HG03575 (cell line): Measurements from ENCODE around the gene GRM1.

Experiments
- ATAC-seq: cut with Tn5 transposase; IDR thresholded peaks from one replicate; pipeline ENCODE4 v1.9.1; 2021; ENCODE audit not compliant: unreplicated experiment, insufficient number of reproducible peaks, low FRiP score; ENCODE audit errors: extremely low read depth

GRM1 gene

DNA sequence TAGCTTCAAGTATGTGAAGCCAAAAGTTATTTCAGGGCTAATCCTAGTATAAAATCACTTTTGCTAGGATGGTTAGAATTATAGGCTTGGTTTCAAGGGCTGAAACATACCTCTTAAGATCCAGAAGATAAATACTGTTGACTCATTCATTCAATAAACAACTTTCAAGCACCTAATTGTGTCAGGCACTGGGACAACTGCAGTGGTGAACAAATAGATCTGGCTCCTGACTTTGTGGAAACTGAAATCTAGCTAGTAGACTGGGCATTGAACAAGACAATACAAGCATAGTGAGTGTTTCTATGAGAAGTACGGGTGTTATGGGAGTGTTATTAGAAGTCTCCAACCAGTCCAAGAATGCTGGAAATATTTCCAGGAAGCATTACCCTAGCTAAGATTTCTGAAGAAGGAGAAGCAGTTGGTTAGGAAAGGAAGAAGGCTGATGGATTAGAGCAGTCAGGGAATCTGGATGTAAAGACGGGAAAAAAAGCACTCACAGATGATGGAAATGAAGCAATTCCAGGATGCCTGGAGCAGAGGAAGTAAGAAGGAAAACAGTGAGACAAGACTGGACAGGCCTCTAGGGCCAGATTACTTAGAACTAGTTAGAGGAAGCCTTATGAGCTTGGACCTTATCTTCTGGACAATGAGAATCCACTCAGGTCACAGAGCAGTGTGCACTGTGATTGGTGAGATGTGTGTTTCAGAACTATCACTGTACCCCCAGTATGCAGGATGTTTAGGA lies 382.2 kb downstream of the GRM1 start:
- no peak for ATAC-seq

DNA sequence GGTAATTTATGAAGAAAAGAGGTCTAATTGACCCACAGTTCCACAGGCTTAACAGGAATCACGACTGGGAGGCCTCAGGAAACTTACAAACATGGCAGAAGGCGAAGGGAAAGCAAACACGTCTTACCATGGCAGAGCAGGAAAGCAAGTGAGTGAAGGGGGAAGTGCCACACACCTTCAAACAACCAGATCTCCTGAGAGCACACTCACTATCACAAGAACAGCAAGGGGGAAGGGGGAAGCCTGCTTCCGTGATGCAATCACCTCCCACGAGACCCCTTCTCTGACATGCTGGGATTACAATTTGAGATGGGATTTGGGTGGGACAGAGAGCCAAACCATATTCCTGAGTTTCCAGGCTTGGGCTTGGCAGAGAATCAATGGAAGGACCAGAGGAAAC lies 390.7 kb downstream of the GRM1 start:
- no peak for ATAC-seq

DNA sequence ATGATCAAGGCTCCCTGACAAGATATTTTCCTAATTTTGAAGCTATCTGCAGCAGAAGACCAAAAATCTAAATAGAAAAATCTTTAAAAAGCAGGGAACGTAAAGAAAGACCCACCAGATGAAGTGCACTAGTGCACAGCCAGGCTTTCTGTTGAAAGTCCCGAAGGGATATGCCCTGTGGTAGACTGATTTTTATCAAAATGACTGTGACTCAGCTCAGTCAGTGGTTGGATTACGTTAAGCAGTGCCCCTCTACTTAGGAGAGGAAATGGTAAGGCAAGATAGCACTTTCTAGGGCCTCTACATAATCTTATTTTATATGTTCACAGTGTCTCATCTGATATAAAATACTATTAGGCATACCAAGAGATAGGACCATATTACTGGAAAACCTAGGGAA lies 391.4 kb downstream of the GRM1 start:
- no peak for ATAC-seq

DNA sequence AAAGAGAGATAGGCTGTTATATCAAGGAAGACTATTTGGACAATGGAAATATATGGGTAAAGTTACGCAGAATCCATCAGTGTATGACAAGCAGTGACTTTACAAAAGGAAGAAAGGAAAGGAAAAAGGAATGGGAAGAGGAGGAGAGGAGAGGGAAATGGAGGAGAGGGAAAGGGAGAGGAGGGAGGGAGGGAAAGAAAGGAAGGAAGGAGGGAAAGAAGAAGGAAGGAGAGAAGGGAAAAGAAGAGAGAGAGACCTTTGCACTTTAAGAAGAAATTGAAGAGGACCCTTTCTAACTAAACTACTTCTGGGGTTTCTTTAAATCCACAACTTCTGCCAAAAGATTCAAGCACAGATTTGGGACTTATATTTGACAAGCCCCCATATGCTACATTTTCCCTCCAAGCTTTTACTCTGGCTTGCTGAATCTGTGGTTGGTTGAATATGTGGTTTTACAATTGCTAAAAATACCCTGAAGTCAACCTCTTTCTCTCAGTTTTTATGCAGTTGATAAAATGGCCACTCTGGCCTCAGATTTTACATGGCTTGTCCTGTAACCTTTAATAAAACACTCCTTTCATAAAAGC lies 394.0 kb downstream of the GRM1 start:
- no peak for ATAC-seq

DNA sequence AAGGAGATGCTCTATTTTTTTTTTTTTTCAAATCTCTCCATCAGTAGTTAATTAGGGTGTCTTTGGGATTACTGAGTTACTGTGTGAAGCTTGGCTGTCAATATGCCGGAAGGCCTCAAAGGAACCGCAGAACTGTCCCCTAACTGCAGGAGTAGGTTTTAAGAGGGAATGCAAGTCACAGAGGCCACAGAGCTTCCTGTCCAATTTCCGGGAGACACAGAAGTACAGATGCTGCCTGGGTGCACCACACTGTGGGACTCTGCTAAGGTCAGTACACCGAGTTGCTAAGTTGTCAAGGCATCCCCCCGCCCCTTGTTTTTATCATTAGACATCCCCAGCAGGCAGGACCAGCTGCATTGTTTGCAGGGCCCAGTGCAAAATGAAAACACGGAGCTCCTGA lies 394.6 kb downstream of the GRM1 start:
- ATAC-seq, result no peak

DNA sequence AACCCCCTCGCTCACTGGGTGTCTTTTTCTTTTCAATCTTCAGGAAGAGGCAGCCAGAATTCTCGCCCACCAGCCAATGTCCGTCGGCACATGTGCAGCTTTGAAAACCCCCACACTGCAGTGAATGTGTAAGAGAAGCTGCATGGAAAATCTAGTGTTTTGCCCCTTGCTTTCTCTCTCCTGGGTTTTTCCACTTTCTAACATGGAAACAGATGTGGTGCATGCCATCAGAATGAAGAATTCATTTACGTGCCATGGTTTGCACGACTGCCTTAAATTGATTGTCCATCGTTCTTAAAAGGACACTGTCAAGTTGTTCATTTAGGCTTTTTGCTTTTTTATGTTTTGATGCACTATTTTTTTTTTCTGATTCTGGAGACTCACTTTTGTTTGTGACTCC lies 397.7 kb downstream of the GRM1 start:
- ATAC-seq, result no peak

DNA sequence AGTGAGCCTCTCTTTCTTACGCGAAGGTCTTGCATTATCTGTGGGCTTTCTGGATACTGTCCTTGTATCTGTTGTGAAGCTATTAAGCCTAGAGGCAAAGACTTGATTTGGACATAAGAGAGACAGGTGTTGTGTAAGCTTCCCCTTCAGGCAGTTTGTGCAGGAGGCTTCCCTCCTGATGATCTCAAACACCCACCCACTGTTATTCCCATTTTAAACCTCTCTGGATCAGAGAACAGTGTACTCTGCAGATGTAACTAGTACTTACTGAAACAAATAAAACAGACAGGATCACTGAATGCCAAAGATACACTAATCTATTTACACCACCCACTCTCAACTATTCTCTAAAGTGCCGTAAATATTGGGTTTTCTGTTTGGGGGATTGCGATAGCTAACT lies 401.0 kb downstream of the GRM1 start:
- ATAC-seq, result no peak

DNA sequence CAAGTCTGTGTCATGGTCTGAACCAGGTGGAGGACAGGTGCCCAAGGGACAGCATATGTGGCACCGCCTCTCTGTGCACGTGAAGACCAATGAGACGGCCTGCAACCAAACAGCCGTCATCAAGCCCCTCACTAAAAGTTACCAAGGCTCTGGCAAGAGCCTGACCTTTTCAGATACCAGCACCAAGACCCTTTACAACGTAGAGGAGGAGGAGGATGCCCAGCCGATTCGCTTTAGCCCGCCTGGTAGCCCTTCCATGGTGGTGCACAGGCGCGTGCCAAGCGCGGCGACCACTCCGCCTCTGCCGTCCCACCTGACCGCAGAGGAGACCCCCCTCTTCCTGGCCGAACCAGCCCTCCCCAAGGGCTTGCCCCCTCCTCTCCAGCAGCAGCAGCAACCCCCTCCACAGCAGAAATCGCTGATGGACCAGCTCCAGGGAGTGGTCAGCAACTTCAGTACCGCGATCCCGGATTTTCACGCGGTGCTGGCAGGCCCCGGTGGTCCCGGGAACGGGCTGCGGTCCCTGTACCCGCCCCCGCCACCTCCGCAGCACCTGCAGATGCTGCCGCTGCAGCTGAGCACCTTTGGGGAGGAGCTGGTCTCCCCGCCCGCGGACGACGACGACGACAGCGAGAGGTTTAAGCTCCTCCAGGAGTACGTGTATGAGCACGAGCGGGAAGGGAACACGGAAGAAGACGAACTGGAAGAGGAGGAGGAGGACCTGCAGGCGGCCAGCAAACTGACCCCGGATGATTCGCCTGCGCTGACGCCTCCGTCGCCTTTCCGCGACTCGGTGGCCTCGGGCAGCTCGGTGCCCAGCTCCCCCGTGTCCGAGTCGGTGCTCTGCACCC lies 405.2 kb downstream of the GRM1 start:
- no peak for ATAC-seq

DNA sequence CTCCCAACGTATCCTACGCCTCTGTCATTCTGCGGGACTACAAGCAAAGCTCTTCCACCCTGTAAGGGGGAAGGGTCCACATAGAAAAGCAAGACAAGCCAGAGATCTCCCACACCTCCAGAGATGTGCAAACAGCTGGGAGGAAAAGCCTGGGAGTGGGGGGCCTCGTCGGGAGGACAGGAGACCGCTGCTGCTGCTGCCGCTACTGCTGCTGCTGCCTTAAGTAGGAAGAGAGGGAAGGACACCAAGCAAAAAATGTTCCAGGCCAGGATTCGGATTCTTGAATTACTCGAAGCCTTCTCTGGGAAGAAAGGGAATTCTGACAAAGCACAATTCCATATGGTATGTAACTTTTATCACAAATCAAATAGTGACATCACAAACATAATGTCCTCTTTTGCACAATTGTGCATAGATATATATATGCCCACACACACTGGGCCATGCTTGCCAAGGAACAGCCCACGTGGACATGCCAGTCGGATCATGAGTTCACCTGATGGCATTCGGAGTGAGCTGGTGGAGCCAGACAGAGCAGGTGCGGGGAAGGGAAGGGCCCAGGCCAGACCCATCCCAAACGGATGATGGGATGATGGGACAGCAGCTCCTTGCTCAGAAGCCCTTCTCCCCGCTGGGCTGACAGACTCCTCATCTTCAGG lies 406.0 kb downstream of the GRM1 start:
- no peak for ATAC-seq

DNA sequence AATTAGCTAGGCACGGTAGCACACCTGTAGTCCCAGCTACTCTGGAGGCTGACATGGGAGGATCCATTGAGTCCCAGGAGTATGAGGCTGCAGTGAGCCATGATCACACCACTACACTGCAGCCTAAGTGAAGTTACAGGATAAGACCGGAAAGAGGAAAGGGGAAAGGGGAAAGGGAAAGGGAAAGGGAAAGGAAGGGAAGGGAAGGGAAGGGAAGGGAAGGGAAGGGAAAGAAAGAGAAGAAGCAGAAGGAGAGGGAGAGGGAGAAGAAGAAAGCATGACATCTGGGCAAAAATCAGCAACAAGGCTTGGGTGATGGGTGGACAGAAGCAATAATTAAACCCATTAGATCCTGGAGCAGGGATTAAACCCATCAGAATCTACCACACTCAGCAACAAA lies 413.0 kb downstream of the GRM1 start:
- ATAC-seq, result no peak

DNA sequence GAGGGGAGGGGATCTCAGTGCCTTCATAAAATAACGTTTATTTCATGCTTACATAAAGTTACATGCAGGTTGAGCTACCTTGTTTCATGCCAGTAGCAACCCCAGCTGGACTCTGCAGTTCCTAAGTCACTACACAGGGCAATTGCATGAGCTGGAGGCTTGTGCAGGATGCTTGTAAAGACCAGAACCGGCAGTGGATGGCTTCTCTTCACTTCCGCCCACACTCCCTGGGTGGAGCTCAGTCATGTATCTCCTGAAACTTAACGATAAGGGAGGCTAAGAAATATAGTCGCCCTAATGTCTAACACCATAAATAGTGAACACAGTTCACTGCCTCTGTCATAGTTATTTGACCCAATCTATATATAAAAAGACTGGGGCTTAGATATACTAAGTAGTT lies 415.3 kb downstream of the GRM1 start:
- no peak for ATAC-seq

DNA sequence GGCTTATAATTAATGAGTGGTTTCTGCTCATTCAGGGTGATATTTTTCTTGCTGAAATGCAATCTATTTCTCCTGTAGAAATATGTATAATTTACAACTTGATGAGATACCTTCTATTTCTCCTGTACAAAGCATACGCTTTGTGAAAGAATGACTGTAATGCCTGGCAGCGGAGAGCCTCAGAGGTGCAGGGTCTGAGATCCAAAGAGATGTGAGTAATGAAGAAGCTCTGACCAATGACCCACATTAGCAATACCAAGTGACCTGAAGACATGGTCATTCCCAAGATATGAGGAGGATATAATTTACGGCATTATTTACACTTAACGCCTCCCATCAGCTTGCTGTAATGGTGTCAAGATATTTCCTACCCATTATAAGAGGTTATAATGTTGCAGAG lies 416.4 kb downstream of the GRM1 start:
- ATAC-seq, result no peak

DNA sequence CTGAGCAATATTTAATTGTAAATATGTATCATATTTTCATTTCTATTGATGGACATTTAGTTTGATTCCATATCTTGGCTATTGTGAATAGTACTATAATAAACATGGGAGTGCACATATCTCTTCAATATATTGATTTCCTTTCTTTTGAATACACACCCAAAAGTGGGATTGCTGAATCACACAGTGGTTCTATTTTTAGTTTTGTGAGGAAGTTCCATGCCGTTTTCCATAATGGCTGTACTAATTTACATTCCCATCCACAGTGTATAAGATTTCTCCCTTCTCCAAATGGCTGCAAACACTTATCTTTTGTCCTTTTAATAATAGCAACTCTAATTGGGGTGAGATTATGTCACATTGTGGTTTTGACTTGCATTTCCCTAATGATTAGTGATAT lies 428.0 kb downstream of the GRM1 start:
- no peak for ATAC-seq

DNA sequence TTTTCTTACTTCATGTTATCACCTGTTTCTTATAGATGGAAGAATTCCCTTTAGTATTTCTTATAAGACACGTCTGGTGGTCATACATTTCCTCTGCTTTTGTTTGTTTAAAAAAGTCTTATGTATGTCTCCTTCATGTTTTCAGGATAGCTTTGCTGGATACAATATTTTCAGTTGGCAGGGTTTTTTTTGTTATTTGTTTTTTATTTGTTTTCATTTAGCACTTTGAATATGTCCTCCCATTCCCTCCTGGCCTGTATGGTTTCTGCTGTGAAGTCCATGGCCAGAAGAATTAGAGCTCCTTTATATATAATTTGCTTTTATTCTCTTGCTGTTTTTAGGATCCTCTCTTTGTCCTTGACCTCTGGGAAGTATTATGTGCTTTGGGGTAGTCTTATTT lies 432.1 kb downstream of the GRM1 start:
- no peak for ATAC-seq

DNA sequence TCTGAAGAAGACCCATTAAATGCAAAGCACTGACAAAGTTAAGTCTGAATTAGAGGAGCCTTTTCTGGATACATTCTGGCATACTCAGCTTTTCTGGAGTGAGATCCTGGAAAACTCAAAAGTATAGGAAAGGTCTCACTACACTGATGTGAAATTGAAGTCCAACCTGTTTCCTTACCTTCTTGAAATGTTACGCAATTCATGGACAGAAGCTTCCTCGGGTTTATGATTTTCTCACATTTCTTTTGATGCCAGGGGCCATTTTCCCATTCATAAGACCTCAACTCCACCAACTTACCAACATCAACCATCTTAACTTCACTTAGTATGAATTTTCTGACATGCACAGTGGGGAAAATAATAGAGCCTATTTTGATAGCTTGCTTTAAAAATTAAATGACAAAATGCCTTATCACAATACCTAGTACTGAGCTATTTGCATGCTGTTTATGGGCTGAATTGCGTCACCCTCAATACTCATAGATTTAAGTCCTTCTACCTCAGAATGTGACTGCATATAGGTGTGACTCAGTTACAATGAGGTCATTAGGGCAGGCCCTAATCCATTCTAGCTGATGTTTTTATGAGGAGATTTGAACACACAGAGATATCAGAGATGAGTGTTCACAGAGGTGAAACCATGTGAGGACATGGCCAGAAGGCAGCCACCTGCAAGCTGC lies 441.4 kb downstream of the GRM1 start:
- no peak for ATAC-seq

DNA sequence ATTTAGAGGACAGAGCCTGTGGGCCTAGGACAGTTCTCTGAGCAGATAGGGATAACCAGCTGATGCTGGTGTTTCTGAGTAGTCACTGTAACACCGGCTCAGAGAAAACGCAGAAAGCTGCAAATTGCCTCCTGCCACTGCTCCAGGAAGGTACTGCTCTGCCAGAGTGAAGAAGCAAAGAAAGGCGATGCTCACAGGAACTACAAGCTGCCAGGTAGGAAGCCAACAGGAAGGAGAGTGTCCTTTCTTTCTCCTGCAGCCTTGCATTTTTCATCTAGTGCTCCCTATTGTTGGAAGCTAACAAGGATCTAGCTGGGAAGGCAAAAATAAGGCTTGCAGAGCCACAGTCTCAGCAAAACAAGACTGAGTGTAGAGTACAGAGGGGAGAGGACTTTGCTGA lies 444.1 kb downstream of the GRM1 start:
- ATAC-seq, result no peak

DNA sequence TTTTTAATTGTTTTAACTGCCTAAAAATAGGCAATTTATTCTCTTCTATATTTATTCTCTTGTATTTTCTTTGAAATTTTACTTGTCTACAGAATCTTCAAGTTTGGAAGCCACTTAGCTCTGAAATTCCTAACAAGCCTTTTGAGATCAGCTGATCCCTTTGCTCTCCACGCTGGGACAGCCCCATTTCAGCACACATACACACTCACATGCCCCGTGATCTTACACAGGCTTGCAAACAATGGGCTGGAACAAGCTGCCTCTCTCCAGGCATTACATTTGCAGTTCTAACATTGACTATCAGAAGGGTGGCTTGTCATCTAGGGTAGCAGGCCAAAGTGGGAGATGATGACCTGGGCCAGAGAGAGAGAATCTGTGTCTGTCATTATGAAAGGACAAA lies 452.7 kb downstream of the GRM1 start:
- ATAC-seq, result no peak

DNA sequence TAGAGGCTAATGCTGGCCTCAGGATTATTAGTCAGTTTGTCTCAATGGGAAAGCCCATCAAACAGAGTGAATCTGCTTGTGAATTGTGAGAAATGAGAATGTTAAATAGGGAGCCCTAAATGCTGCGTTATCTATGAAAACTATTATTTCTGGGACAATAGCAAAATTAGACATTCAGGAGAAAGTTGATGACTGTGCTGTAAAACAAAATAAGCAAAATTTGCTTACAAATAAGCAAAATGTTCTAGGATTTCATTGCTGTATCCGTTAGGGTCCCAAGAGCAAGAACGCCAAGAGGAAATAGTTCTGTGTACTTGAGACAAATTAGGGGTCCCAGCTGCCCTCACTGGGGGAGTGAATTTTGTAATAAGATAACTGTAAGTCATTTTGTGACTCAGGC lies 455.5 kb downstream of the GRM1 start:
- no peak for ATAC-seq
